ENCODE measurements around the gene ZNHIT2.

The ZNHIT2 gene

GRCh38 chr11:65128182-65129145 lies 11.0 kb upstream of the ZNHIT2 start:
- ChIA-PET CTCF (interaction anchor here (1.3 to 1.9 kb wide), 4 partner anchors 11 to 114 kb away, joined by 3 to 11 read pairs (median 5); partner anchors contain the start of genes ARL2, TM7SF2 and ZNHIT2), POLR2A (interaction anchor here (0.6 kb wide), 1 partner anchor 334 kb away, joined by 3 read pairs; no protein-coding TSS in a partner anchor)
- H3K4me3 ChIP-seq (ENCODE audit: low read depth, low read length) = no peak overlapping the region
- TF ChIP-seq CTCF (IDR thresholded peaks at IDR 0.05; ENCODE audit: insufficient read depth, low read length, missing control alignments) = no peak
- no peak for DNase-seq (ENCODE audit: low read depth, low spot score)

- DNase-seq (ENCODE audit: low read depth, low spot score) = no peak
- H3K4me3 ChIP-seq (ENCODE audit: low read depth, low read length) = no peak overlapping the region
- TF ChIP-seq CTCF (IDR thresholded peaks at IDR 0.05; ENCODE audit: insufficient read depth, low read length, missing control alignments) = no peak
- ChIA-PET CTCF (interaction anchor here (1.0 to 1.9 kb wide), 4 partner anchors 10 to 113 kb away, joined by 3 to 11 read pairs (median 4); partner anchors contain the start of genes ARL2, TM7SF2 and ZNHIT2), POLR2A (interaction anchor here (0.6 kb wide), 1 partner anchor 63 kb away, joined by 3 read pairs; no protein-coding TSS in a partner anchor)
Measured at GRCh38 chr11:65127473-65128181, 10.1 kb upstream of the ZNHIT2 start.

GRCh38 chr11:65126624-65127274 lies 9.2 kb upstream of the ZNHIT2 start:
- H3K4me3 ChIP-seq (ENCODE audit: low read depth, low read length) = no peak overlapping the region
- no peak for TF ChIP-seq CTCF (IDR thresholded peaks at IDR 0.05; ENCODE audit: insufficient read depth, low read length, missing control alignments)
- no peak for DNase-seq (ENCODE audit: low read depth, low spot score)
- CTCF ChIA-PET = interaction anchor here (1.0 to 1.4 kb wide), 3 partner anchors 13 to 139 kb away, joined by 3 read pairs; no protein-coding TSS in a partner anchor
- POLR2A ChIA-PET = interaction anchor here (2.2 kb wide), 1 partner anchor 8 kb away, joined by 7 read pairs; no protein-coding TSS in a partner anchor

GRCh38 chr11:65125197-65126056 lies 7.9 kb upstream of the ZNHIT2 start:
- no peak overlapping the region for H3K4me3 ChIP-seq (ENCODE audit: low read depth, low read length)
- no peak for DNase-seq (ENCODE audit: low read depth, low spot score)
- TF ChIP-seq CTCF (IDR thresholded peaks at IDR 0.05; ENCODE audit: insufficient read depth, low read length, missing control alignments) = no peak
- ChIA-PET POLR2A (interaction anchor here (2.2 kb wide), 1 partner anchor 10 kb away, joined by 7 read pairs; no protein-coding TSS in a partner anchor), CTCF (interaction anchor here (1.4 kb wide), 1 partner anchor 141 kb away, joined by 3 read pairs; no protein-coding TSS in a partner anchor)

- CTCF ChIA-PET = interaction anchor here (0.9 to 1.4 kb wide), 2 partner anchors 11 to 12 kb away, joined by 4 read pairs; no protein-coding TSS in a partner anchor
- no peak for TF ChIP-seq CTCF (IDR thresholded peaks at IDR 0.05; ENCODE audit: insufficient read depth, low read length, missing control alignments)
- no peak overlapping the region for H3K4me3 ChIP-seq (ENCODE audit: low read depth, low read length)
- no peak for DNase-seq (ENCODE audit: low read depth, low spot score)
- POLR2A ChIA-PET = interaction anchor here (0.7 to 2.2 kb wide), 2 partner anchors 10 to 16 kb away, joined by 3 to 7 read pairs; no protein-coding TSS in a partner anchor
Measured at GRCh38 chr11:65124480-65125196, 7.1 kb upstream of the ZNHIT2 start.

Measured in AG04449 (cell line).